Measurements from ENCODE around the gene TMX1. TPM values are rescaled to one million over a fixed set of nuclear protein-coding genes. Genes with fewer than 3 reads are reported as not detected.

Gene TMX1
- total and polyA plus RNA-seq, 2 experiments from 2014 or later, result 61.5 to 126 TPM

DNA sequence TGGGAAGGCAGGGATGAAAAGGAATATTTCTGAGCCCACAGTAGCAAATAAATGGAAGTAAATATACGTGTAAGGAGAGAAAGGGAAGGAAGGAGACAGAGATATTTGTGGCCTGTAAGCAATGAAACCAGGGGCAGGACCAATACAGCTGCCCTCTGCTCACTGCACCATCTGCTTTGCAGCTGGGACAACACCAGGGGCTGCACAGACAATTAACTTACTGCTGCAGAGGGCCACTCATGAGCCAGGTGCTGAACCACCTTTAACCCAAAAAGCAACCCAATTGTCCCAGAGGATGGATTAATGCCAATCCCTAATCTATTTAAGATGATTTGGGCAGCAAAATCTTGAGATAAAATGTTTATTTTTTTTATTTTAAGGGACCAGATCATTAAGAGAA lies 30.6 kb upstream of the TMX1 start:
- H3K9me2 ChIP-seq (ENCODE audit: insufficient read depth), result peaks cover 8% of the 10 kb centered on the region
- no peak overlapping the region for H3K4me3 ChIP-seq
- Mint-ChIP-seq H3K4me3 (no peak overlapping the region), H3K27me3 (ENCODE audit: insufficient read depth, low read depth, poor library complexity) (no peaks in the 10 kb centered on the region), H3K27ac (no peak overlapping the region), H3K4me1 (peaks cover 12% of the 10 kb centered on the region), H3K9me3 (no peaks in the 10 kb centered on the region), H3K36me3 (ENCODE audit: low read depth) (no peaks in the 10 kb centered on the region)
- H3K36me3 ChIP-seq (ENCODE audit: insufficient read depth), result no peaks in the 10 kb centered on the region
- no peaks in the 10 kb centered on the region for H3F3A ChIP-seq (replicated peaks; ENCODE audit: low read depth)
- TF ChIP-seq JUNB (IDR thresholded peaks at IDR 0.05; ENCODE audit: unreplicated experiment) (no peak), EZH2 (IDR thresholded peaks at IDR 0.05; ENCODE audit: low read depth, unreplicated experiment) (no peak), REST (IDR thresholded peaks at IDR 0.05; ENCODE audit: unreplicated experiment) (no peak), CREB1 (CRISPR knock-in tag; IDR thresholded peaks at IDR 0.05; ENCODE audit: low read depth) (no peak), NANOG (IDR thresholded peaks at IDR 0.05; ENCODE audit: borderline replicate concordance) (no peak), POLR2AphosphoS5 (IDR thresholded peaks at IDR 0.05; ENCODE audit: low read depth) (no peak)
- TF ChIP-seq, protein P1, sequence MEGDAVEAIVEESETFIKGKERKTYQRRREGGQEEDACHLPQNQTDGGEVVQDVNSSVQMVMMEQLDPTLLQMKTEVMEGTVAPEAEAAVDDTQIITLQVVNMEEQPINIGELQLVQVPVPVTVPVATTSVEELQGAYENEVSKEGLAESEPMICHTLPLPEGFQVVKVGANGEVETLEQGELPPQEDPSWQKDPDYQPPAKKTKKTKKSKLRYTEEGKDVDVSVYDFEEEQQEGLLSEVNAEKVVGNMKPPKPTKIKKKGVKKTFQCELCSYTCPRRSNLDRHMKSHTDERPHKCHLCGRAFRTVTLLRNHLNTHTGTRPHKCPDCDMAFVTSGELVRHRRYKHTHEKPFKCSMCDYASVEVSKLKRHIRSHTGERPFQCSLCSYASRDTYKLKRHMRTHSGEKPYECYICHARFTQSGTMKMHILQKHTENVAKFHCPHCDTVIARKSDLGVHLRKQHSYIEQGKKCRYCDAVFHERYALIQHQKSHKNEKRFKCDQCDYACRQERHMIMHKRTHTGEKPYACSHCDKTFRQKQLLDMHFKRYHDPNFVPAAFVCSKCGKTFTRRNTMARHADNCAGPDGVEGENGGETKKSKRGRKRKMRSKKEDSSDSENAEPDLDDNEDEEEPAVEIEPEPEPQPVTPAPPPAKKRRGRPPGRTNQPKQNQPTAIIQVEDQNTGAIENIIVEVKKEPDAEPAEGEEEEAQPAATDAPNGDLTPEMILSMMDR (conservative IDR thresholded peaks at IDR 0.05; ENCODE audit: low read depth in 2 of 2), result no peak
- no peak overlapping the region for H3K4me2 ChIP-seq
- 0 out of 2 replicates have a peak, but pooled peaks cover 7% of the 10 kb centered on the region for H3K4me1 ChIP-seq (ENCODE audit: insufficient read depth)
- DNase-seq (ENCODE audit: low spot score) (no peak), ATAC-seq (no peak)
- H4K20me1 ChIP-seq (replicated peaks; ENCODE audit: insufficient read depth), result no peaks in the 10 kb centered on the region; the same call in 1 of the 2 replicates
- no peak overlapping the region for H2AFZ ChIP-seq
- no peaks in the 10 kb centered on the region for H3K27me3 ChIP-seq (ENCODE audit: insufficient read depth)
- H3K79me2 ChIP-seq (replicated peaks; ENCODE audit: insufficient read depth), result no peaks in the 10 kb centered on the region
- no peak overlapping the region for H3K27ac ChIP-seq (ENCODE audit: low read depth)

- no peaks in the 10 kb centered on the region for H3K27me3 Mint-ChIP-seq (ENCODE audit: insufficient read depth, low read depth, poor library complexity)
- H4K20me1 ChIP-seq (replicated peaks; ENCODE audit: insufficient read depth), result no peaks in the 10 kb centered on the region; the same call in 1 of the 2 replicates
- H3K4me1 ChIP-seq (ENCODE audit: insufficient read depth), result 0 out of 2 replicates have a peak, but pooled peaks cover 7% of the 10 kb centered on the region
- no peak overlapping the region for H3K4me3 ChIP-seq
- no peak for DNase-seq (ENCODE audit: low spot score)
- H3K27ac Mint-ChIP-seq, result no peak overlapping the region
- no peaks in the 10 kb centered on the region for H3F3A ChIP-seq (replicated peaks; ENCODE audit: low read depth)
- H3K4me1 Mint-ChIP-seq, result peaks cover 12% of the 10 kb centered on the region
- H3K36me3 Mint-ChIP-seq (ENCODE audit: low read depth), result no peaks in the 10 kb centered on the region
- H3K27ac ChIP-seq (ENCODE audit: low read depth), result no peak overlapping the region
- H3K36me3 ChIP-seq (ENCODE audit: insufficient read depth), result no peaks in the 10 kb centered on the region
- peaks cover 8% of the 10 kb centered on the region for H3K9me2 ChIP-seq (ENCODE audit: insufficient read depth)
- H3K79me2 ChIP-seq (replicated peaks; ENCODE audit: insufficient read depth), result no peaks in the 10 kb centered on the region
- peak; percentile 62 for ATAC-seq
- H3K9me3 Mint-ChIP-seq, result no peaks in the 10 kb centered on the region
- H3K4me2 ChIP-seq, result no peak overlapping the region
- no peak overlapping the region for H2AFZ ChIP-seq
- H3K4me3 Mint-ChIP-seq, result no peak overlapping the region
- no peaks in the 10 kb centered on the region for H3K27me3 ChIP-seq (ENCODE audit: insufficient read depth)
- TF ChIP-seq ZNF331 (CRISPR knock-in tag; IDR thresholded peaks at IDR 0.05; ENCODE audit: low read depth) (no peak), CREB1 (CRISPR knock-in tag; IDR thresholded peaks at IDR 0.05; ENCODE audit: low read depth) (no peak), EZH2phosphoT487 (IDR thresholded peaks at IDR 0.05; ENCODE audit: unreplicated experiment) (no peak), JUNB (IDR thresholded peaks at IDR 0.05; ENCODE audit: unreplicated experiment) (no peak), EZH2 (IDR thresholded peaks at IDR 0.05; ENCODE audit: low read depth, unreplicated experiment) (no peak), ZNF114 (CRISPR knock-in tag; IDR thresholded peaks at IDR 0.05) (no peak)
- TF ChIP-seq, protein P2, sequence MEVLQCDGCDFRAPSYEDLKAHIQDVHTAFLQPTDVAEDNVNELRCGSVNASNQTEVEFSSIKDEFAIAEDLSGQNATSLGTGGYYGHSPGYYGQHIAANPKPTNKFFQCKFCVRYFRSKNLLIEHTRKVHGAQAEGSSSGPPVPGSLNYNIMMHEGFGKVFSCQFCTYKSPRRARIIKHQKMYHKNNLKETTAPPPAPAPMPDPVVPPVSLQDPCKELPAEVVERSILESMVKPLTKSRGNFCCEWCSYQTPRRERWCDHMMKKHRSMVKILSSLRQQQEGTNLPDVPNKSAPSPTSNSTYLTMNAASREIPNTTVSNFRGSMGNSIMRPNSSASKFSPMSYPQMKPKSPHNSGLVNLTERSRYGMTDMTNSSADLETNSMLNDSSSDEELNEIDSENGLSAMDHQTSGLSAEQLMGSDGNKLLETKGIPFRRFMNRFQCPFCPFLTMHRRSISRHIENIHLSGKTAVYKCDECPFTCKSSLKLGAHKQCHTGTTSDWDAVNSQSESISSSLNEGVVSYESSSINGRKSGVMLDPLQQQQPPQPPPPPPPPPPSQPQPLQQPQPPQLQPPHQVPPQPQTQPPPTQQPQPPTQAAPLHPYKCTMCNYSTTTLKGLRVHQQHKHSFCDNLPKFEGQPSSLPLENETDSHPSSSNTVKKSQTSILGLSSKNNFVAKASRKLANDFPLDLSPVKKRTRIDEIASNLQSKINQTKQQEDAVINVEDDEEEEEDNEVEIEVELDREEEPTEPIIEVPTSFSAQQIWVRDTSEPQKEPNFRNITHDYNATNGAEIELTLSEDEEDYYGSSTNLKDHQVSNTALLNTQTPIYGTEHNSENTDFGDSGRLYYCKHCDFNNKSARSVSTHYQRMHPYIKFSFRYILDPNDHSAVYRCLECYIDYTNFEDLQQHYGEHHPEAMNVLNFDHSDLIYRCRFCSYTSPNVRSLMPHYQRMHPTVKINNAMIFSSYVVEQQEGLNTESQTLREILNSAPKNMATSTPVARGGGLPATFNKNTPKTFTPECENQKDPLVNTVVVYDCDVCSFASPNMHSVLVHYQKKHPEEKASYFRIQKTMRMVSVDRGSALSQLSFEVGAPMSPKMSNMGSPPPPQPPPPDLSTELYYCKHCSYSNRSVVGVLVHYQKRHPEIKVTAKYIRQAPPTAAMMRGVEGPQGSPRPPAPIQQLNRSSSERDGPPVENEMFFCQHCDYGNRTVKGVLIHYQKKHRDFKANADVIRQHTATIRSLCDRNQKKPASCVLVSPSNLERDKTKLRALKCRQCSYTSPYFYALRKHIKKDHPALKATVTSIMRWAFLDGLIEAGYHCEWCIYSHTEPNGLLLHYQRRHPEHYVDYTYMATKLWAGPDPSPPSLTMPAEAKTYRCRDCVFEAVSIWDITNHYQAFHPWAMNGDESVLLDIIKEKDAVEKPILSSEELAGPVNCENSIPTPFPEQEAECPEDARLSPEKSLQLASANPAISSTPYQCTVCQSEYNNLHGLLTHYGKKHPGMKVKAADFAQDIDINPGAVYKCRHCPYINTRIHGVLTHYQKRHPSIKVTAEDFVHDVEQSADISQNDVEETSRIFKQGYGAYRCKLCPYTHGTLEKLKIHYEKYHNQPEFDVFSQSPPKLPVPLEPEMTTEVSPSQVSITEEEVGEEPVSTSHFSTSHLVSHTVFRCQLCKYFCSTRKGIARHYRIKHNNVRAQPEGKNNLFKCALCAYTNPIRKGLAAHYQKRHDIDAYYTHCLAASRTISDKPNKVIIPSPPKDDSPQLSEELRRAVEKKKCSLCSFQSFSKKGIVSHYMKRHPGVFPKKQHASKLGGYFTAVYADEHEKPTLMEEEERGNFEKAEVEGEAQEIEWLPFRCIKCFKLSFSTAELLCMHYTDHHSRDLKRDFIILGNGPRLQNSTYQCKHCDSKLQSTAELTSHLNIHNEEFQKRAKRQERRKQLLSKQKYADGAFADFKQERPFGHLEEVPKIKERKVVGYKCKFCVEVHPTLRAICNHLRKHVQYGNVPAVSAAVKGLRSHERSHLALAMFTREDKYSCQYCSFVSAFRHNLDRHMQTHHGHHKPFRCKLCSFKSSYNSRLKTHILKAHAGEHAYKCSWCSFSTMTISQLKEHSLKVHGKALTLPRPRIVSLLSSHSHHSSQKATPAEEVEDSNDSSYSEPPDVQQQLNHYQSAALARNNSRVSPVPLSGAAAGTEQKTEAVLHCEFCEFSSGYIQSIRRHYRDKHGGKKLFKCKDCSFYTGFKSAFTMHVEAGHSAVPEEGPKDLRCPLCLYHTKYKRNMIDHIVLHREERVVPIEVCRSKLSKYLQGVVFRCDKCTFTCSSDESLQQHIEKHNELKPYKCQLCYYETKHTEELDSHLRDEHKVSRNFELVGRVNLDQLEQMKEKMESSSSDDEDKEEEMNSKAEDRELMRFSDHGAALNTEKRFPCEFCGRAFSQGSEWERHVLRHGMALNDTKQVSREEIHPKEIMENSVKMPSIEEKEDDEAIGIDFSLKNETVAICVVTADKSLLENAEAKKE (CRISPR knock-in tag; IDR thresholded peaks at IDR 0.05), result no peak
Measured at GRCh38 chr14:51210594-51210993, 29.5 kb upstream of the TMX1 start.

Data from GM23338 (cell line).